ENCODE data around the gene ABHD16A.

ABHD16A gene

DNA sequence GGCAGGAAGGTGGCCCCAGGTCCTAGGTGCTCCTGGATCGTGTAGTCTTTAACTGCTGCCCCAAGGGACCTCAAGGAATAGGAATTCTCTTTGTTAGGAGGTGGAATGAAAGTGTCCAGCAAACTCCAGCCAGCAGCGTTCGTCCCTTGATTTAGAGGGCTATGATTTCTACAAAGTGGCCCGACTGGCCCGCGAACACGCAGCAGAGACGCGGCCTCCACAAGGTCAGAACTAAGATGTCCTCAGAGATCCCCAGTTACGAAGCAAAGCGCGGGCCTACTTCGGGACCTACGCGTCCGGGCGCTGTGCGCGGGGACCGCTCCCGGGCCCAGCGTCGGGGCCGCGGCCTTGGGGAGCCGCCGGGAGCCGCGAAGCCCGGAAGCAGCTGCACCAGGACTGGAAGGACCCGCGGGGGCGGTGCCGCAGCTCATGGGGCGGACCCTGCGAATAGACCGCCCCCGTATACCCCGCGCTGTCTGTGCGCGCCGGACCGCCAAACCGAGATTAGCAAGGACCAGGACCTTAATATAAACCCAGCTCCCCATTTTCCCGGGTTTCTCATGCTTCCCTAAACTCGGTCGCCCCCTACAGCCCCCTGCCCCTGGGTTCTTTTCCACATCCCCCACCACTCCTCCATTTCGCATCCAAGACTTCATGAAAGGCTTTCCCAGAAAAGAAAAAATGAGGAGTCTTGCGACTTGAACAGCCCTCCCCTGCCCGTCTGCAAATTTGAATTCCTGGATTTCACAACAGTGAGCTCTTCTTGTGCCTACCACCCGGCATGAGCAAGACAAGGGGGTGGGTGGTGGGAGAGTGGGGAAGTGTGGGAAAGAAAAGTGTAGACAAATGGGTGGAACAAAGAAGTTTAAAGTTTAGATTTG, 42.5 kb downstream of the ABHD16A start, which contains the start of gene C6orf47:
TSS of gene C6orf47 (minus strand) at position 398 of the 881 bp plus-strand sequence. CDS start 831 bp downstream, outside the sequence.
- H3K4me3 ChIP-seq (ENCODE audit: low read depth, low read length): peak within 1 kb of the TSS; percentile 90
- peak; percentile 95 for DNase-seq (ENCODE audit: low read depth)
- TF ChIP-seq POLR2A (IDR thresholded peaks at IDR 0.05; ENCODE audit: extremely low read depth, insufficient read length): peak; percentile 75
- TF ChIP-seq, protein P1, sequence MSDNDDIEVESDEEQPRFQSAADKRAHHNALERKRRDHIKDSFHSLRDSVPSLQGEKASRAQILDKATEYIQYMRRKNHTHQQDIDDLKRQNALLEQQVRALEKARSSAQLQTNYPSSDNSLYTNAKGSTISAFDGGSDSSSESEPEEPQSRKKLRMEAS (IDR thresholded peaks at IDR 0.05; ENCODE audit: low read depth, low read length): peak; percentile 57; the same call in 1 of the 2 replicates
- TF ChIP-seq MYC (IDR thresholded peaks at IDR 0.05; ENCODE audit: low read depth, low read length): no peak; the same call in 1 of the 2 replicates
- TF ChIP-seq, protein P2, sequence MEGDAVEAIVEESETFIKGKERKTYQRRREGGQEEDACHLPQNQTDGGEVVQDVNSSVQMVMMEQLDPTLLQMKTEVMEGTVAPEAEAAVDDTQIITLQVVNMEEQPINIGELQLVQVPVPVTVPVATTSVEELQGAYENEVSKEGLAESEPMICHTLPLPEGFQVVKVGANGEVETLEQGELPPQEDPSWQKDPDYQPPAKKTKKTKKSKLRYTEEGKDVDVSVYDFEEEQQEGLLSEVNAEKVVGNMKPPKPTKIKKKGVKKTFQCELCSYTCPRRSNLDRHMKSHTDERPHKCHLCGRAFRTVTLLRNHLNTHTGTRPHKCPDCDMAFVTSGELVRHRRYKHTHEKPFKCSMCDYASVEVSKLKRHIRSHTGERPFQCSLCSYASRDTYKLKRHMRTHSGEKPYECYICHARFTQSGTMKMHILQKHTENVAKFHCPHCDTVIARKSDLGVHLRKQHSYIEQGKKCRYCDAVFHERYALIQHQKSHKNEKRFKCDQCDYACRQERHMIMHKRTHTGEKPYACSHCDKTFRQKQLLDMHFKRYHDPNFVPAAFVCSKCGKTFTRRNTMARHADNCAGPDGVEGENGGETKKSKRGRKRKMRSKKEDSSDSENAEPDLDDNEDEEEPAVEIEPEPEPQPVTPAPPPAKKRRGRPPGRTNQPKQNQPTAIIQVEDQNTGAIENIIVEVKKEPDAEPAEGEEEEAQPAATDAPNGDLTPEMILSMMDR (IDR thresholded peaks at IDR 0.05; ENCODE audit: low read depth, low read length): no peak

DNA sequence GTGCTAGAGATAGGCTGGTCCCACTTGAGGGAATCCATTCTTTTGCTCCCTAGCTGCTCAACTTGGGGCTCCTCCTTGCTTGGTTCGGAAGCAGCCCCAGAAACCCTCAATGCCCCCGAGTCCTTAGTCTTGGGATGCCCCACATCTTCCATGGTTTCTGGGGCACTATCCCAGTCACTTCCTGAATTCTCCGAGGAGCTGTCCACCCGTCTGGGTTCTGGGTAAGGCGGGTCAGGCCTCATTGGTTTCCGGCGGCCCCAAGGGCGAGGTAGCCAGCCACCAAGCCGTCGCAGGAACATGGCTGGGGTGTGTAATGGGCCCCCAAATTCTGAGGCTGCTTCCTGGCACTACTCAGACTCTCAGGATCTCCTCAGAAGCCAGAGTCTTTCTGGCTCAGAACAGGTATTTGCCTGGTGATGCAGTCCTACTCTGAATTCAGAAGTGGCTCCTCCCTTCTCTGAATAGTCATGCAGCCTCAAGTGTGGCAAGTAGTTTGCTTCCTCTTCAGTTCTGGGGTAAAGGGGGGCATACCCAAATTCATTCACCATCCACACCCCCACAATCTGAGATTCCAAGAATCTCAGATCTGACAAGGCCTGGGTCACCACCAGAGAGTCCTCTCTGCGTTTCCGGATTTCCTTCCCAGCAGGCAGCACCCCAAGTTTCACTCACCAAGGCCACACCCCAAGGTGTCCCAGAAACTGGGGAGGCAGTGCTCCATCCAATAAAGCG, 43.3 kb downstream of the ABHD16A start:
- TF ChIP-seq, protein P2 (IDR thresholded peaks at IDR 0.05; ENCODE audit: low read depth, low read length): no peak
- TF ChIP-seq MYC (IDR thresholded peaks at IDR 0.05; ENCODE audit: low read depth, low read length): no peak
- no peak for TF ChIP-seq POLR2A (IDR thresholded peaks at IDR 0.05; ENCODE audit: extremely low read depth, insufficient read length)
- TF ChIP-seq, protein P1 (IDR thresholded peaks at IDR 0.05; ENCODE audit: low read depth, low read length): no peak
- peak overlapping the region; percentile 90 for H3K4me3 ChIP-seq (ENCODE audit: low read depth, low read length)
- peak; percentile 62 for DNase-seq (ENCODE audit: low read depth)

DNA sequence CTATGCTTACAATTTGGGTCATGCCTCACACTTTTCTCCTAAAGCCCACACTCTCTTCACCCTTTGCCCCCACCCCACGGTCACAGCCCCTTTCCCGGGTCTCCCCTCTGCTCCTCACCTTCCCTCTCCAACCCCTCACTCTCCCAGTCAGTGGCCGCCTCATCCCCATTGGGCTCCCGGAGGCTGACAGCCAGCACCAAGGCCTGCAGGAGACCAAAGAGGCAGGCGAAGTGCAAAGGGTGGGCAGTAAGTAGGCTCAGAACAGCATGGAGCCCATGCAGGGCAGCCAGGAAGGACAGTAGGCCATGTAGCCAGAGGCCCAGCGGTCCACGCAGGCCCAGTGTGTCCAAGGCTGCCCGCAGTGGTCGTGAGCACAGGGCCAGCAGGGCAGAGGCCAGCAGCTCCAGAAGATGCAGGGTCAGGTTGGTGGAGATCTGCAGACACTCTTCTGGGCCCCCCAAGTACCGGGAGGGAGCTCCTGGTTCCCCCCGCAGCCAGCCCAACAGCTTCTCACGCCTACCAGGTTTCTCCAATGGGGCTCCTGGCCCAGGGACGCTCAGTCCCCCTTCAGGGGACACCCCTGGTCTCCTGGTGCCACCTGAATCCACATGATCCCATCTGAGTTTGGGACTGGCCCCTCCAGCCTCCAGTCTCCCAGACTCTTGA, 44.0 kb downstream of the ABHD16A start:
- no peak for DNase-seq (ENCODE audit: low read depth)
- peak overlapping the region; percentile 90 for H3K4me3 ChIP-seq (ENCODE audit: low read depth, low read length)
- TF ChIP-seq POLR2A (IDR thresholded peaks at IDR 0.05; ENCODE audit: extremely low read depth, insufficient read length): no peak
- no peak for TF ChIP-seq MYC (IDR thresholded peaks at IDR 0.05; ENCODE audit: low read depth, low read length)
- TF ChIP-seq, protein P2 (IDR thresholded peaks at IDR 0.05; ENCODE audit: low read depth, low read length): no peak
- TF ChIP-seq, protein P1 (IDR thresholded peaks at IDR 0.05; ENCODE audit: low read depth, low read length): no peak

DNA sequence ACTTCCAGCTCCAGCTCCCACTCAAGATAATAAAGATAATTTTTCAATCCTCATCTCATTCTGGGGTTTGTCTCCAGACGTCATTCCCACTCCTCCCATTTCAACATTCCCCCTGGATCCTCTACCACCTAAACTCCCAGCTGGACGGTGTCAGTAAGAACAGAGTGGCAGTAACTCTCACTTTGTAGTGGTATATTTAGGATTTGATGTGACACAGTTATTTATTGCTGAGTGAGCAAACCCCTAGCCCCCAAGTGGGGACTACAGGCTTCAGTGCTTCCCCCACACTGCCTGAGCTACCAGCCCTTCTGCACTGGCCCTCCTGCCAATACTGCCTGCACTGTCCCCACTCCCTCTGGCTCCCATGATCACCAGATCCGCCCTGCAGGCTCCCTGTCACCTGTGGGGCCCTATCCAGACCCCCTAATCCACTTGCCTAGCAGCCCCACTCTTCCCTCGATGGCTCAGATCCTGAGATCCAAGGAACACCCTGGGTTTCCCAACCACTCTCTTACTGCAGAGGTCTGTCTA, 44.9 kb downstream of the ABHD16A start:
- no peak for DNase-seq (ENCODE audit: low read depth)
- no peak for TF ChIP-seq MYC (IDR thresholded peaks at IDR 0.05; ENCODE audit: low read depth, low read length)
- H3K4me3 ChIP-seq (ENCODE audit: low read depth, low read length): peak overlapping the region; percentile 6

DNA sequence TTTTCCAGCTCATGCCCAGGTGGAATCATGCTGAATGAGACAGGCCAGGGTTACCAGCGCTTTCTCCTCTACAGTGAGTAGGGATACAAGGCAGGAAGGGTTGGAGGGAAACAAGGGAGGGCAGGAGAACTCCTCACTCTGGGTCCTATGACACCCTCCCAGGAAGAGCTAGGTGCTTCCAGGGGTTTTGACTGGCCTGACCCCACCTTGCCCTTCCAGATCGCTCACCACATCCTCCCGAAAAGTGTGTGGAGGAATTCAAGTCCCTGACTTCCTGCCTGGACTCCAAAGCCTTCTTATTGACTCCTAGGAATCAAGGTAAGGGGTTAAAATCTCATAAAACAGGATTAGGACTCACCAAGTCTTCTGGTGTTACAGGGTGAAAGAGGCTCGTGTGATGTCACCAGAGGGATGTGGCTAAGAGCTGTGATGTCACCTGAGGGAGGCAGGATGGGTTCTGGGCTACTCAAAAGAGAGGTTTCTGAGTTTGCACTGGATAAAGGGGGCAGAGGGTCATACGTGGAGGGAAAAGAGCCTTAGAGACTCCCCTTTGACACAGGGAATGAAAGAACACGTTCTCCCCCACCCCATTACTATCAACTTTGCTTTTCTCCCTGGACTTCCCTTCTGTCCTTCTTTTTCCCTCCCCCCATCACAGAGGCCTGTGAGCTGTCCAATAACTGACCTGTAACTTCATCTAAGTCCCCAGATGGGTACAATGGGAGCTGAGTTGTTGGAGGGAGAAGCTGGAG, 45.5 kb downstream of the ABHD16A start:
- peak overlapping the region; percentile 11 for H3K4me3 ChIP-seq (ENCODE audit: low read depth, low read length)
- TF ChIP-seq POLR2A (IDR thresholded peaks at IDR 0.05; ENCODE audit: extremely low read depth, insufficient read length) (no peak), MYC (IDR thresholded peaks at IDR 0.05; ENCODE audit: low read depth, low read length) (no peak)
- TF ChIP-seq, protein P2 (IDR thresholded peaks at IDR 0.05; ENCODE audit: low read depth, low read length): no peak
- TF ChIP-seq, protein P1 (IDR thresholded peaks at IDR 0.05; ENCODE audit: low read depth, low read length): no peak
- DNase-seq (ENCODE audit: low read depth): peak; percentile 37
